ENCODE results near the gene ZBP1.

The ZBP1 gene

GRCh38 chr20:57568088-57568896 is 51.9 kb downstream of the ZBP1 start:
- DNase-seq: no peak

- no peak for DNase-seq
These were observed 52.7 kb downstream of the ZBP1 start for GRCh38 chr20:57567471-57568079.

- DNase-seq: no peak
These were observed 53.3 kb downstream of the ZBP1 start for GRCh38 chr20:57566803-57567459.

GRCh38 chr20:57566399-57566798 is 53.8 kb downstream of the ZBP1 start:
- no peak for DNase-seq

GRCh38 chr20:57564951-57565642 is 55.1 kb downstream of the ZBP1 start:
- DNase-seq: no peak

GRCh38 chr20:57564180-57564802 is 55.9 kb downstream of the ZBP1 start:
- DNase-seq: no peak

- DNase-seq: no peak
These were observed 56.7 kb downstream of the ZBP1 start for GRCh38 chr20:57563522-57563921.

GRCh38 chr20:57562541-57563465 is 57.4 kb downstream of the ZBP1 start:
- DNase-seq: no peak

GRCh38 chr20:57561356-57562279 is 58.6 kb downstream of the ZBP1 start:
- DNase-seq: no peak

GRCh38 chr20:57560554-57561355 is 59.5 kb downstream of the ZBP1 start, which contains the start of gene PCK1:
Gene PCK1 (plus strand): TSS chr20:57561110. CDS start chr20:57561412, 302 bp downstream.
- no peak for DNase-seq

GRCh38 chr20:57559658-57560553 is 60.3 kb downstream of the ZBP1 start:
- DNase-seq: no peak

GRCh38 chr20:57559289-57559634 is 61.0 kb downstream of the ZBP1 start:
- DNase-seq: no peak

- no peak for DNase-seq
These were observed 61.5 kb downstream of the ZBP1 start for GRCh38 chr20:57558614-57559288.

- DNase-seq: no peak
These were observed 62.2 kb downstream of the ZBP1 start for GRCh38 chr20:57557926-57558613.

- DNase-seq: no peak
These were observed 63.3 kb downstream of the ZBP1 start for GRCh38 chr20:57556980-57557274.

GRCh38 chr20:57555457-57556184 is 64.6 kb downstream of the ZBP1 start:
- no peak for DNase-seq
